Caco-2 (cell line): ENCODE results near the gene PSME1. TPM values are rescaled to one million over a fixed set of nuclear protein-coding genes. Genes with fewer than 3 reads are reported as not detected.

Source experiments
- BruUV-seq: library from RNA; stranded (reverse); fragments of 400-500 nt; replicated peaks from 2 replicates; lab custom pipeline; 2021; lab: Mats Ljungman, UMichigan
- CTCF ChIA-PET: fragments of 300-600 bp; sonication (Branson Sonifier 250); formaldehyde crosslinking; loops from one replicate; lab custom pipeline; 2022; ENCODE audit warnings: antibody characterized with exemption; lab: Charles Lee
- POLR2A ChIA-PET: fragments of 300-600 bp; sonication (Branson Sonifier 250); formaldehyde crosslinking; loops from one replicate; lab custom pipeline; 2022; ENCODE audit warnings: antibody characterized with exemption; lab: Charles Lee
- DNase-seq, 2 experiments: peaks; one replicate each; pipeline versions ENCODE4 v3.0.0 to v3.0.0-alpha.2; 2020 to 2022
- H3K27me3 ChIP-seq: replicated peaks from 2 replicates; pipeline ENCODE4 v1.6.0; 2011; ENCODE audit warnings: low read length; ENCODE audit not compliant: control insufficient read depth, insufficient read depth
- H3K36me3 ChIP-seq: 2 replicates; pipeline ENCODE4 v1.5.1; 2011; ENCODE audit warnings: low read length; ENCODE audit not compliant: control insufficient read depth, insufficient read depth
- H3K4me1 ChIP-seq: fragments of 250-450 bp; sonication (Bioruptor Pico); 2 replicates; pipeline ENCODE4 v1.5.1; 2020; ENCODE audit warnings: mild to moderate bottlenecking
- H3K4me3 ChIP-seq: 2 replicates; pipeline ENCODE4 v1.5.1; 2011; ENCODE audit warnings: low read depth, mild to moderate bottlenecking, control low read depth, low read length
- H3K9me3 ChIP-seq: fragments of 250-450 bp; sonication (Bioruptor Pico); 2 replicates; pipeline ENCODE4 v1.5.1; 2020; ENCODE audit warnings: mild to moderate bottlenecking, moderate library complexity
- H3K27ac Mint-ChIP-seq: one replicate; pipeline ENCODE4 v1.8.0; 2022; ENCODE audit warnings: mixed read lengths; ENCODE audit not compliant: unreplicated experiment
- H3K27me3 Mint-ChIP-seq: one replicate; pipeline ENCODE4 v1.8.0; 2022; ENCODE audit warnings: mixed read lengths; ENCODE audit not compliant: insufficient read depth, unreplicated experiment
- H3K36me3 Mint-ChIP-seq: one replicate; pipeline ENCODE4 v1.8.0; 2022; ENCODE audit warnings: mild to moderate bottlenecking, mixed read lengths; ENCODE audit not compliant: insufficient read depth, unreplicated experiment
- H3K4me1 Mint-ChIP-seq: one replicate; pipeline ENCODE4 v1.8.0; 2022; ENCODE audit warnings: low read depth, mixed read lengths; ENCODE audit not compliant: unreplicated experiment
- H3K4me3 Mint-ChIP-seq: one replicate; pipeline ENCODE4 v1.8.0; 2022; ENCODE audit warnings: mild to moderate bottlenecking, moderate library complexity, mixed read lengths; ENCODE audit not compliant: unreplicated experiment
- H3K9me3 Mint-ChIP-seq: one replicate; pipeline ENCODE4 v1.8.0; 2022; ENCODE audit warnings: mixed read lengths; ENCODE audit not compliant: unreplicated experiment
- CTCF ChIP-seq, 2 experiments: fragments of 200-600 bp in 1 of 2; IDR thresholded peaks; 1 replicate in 1 of 2; 2 replicates in 1 of 2; pipeline versions ENCODE4 v1.5.1 to v1.8.0; 2011 to 2022; ENCODE audit warnings: antibody characterized with exemption in 1 of 2, control low read depth in 1 of 2, inconsistent platforms in 1 of 2, low read depth in 1 of 2, low read length in 1 of 2, mild to moderate bottlenecking in 1 of 2, moderate library complexity in 1 of 2; ENCODE audit not compliant: insufficient read depth in 1 of 2, severe bottlenecking in 1 of 2, unreplicated experiment in 1 of 2
- intact Hi-C: fragments of 100-400 bp; cut with micrococcal nuclease; formaldehyde crosslinking; loops from one replicate; pipeline ENCODE4 v1.10.0; 2022; ENCODE audit not compliant: unreplicated experiment
- total RNA-seq: library from RNA; stranded (reverse); gene quantifications from 2 replicates; pipeline ENCODE4 v1.2.3, GENCODE V29; 2022

Gene PSME1
- total RNA-seq, 1 experiment from 2014 or later, result 141 TPM

- no peak overlapping the region for H3K4me3 ChIP-seq
- Mint-ChIP-seq H3K27ac (no peak overlapping the region), H3K9me3 (no peaks in the 10 kb centered on the region), H3K4me3 (no peak overlapping the region), H3K27me3 (no peaks in the 10 kb centered on the region), H3K36me3 (peaks cover 66% of the 10 kb centered on the region), H3K4me1 (peaks cover 4% of the 10 kb centered on the region)
- no peak for TF ChIP-seq CTCF (IDR thresholded peaks at IDR 0.05; ENCODE audit: insufficient read depth in 1 of 2, low read depth in 1 of 2, low read length in 1 of 2, severe bottlenecking in 1 of 2, unreplicated experiment in 1 of 2)
- BruUV-seq, result no TSS peak
- H3K9me3 ChIP-seq, result no peaks in the 10 kb centered on the region
- CTCF ChIA-PET, result interaction anchor here (1.3 kb wide), 1 partner anchor 11 kb away, joined by 5 read pairs; the partner anchor contains the start of gene IRF9
- no peak for DNase-seq
- POLR2A ChIA-PET, result no interaction called here
- intact Hi-C loops, result no loop called here
- peaks cover 6% of the 10 kb centered on the region for H3K4me1 ChIP-seq
- no peaks in the 10 kb centered on the region for H3K27me3 ChIP-seq
- H3K36me3 ChIP-seq, result peaks cover 4% of the 10 kb centered on the region; the same call in 1 of the 2 replicates
These were observed 14.6 kb downstream of the PSME1 start for GRCh38 chr14:24150567-24150966.

DNA sequence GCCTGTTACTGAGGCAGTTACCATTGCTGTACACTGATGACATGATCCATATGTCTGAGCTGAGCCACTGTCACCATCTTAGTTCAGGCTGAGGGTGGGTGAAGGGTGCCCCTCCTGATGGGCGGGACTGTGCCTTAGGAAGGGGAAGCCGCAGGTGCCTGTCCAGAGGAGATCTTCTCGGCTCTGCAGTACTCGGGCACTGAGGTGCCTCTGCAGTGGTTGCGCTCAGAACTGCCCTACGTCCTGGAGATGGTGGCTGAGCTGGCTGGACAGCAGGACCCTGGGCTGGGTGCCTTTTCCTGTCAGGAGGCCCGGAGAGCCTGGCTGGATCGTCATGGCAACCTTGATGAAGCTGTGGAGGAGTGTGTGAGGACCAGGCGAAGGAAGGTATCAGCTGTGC lies 15.0 kb downstream of the PSME1 start:
- peaks cover 69% of the 10 kb centered on the region for H3K36me3 Mint-ChIP-seq
- CTCF ChIA-PET, result no interaction called here

GRCh38 chr14:24151404-24152080 lies 15.5 kb downstream of the PSME1 start:
- Mint-ChIP-seq H3K36me3 (peaks cover 66% of the 10 kb centered on the region), H3K27ac (no peak overlapping the region), H3K9me3 (no peaks in the 10 kb centered on the region), H3K4me3 (no peak overlapping the region), H3K27me3 (no peaks in the 10 kb centered on the region), H3K4me1 (no peaks in the 10 kb centered on the region)
- Histone ChIP-seq H3K36me3 (peaks cover 4% of the 10 kb centered on the region; the same call in 1 of the 2 replicates), H3K9me3 (no peaks in the 10 kb centered on the region), H3K4me3 (no peak overlapping the region), H3K4me1 (peaks cover 6% of the 10 kb centered on the region), H3K27me3 (no peaks in the 10 kb centered on the region)
- no TSS peak for BruUV-seq
- POLR2A ChIA-PET, result interaction anchor here (1.0 kb wide), 1 partner anchor 11 kb away, joined by 5 read pairs; the partner anchor contains the start of gene EMC9
- DNase-seq, result no peak
- CTCF ChIA-PET, result interaction anchor here (0.6 kb wide), 1 partner anchor 38 kb away, joined by 3 read pairs; no protein-coding TSS in a partner anchor
- intact Hi-C loops, result no loop called here
- TF ChIP-seq CTCF (IDR thresholded peaks at IDR 0.05; ENCODE audit: insufficient read depth in 1 of 2, low read depth in 1 of 2, low read length in 1 of 2, severe bottlenecking in 1 of 2, unreplicated experiment in 1 of 2), result no peak

More for the DNA sequence above, 15.0 kb downstream of the PSME1 start:
- no TSS peak for BruUV-seq
- Mint-ChIP-seq H3K27ac (no peak overlapping the region), H3K27me3 (no peaks in the 10 kb centered on the region), H3K9me3 (no peaks in the 10 kb centered on the region), H3K4me1 (no peaks in the 10 kb centered on the region), H3K4me3 (no peak overlapping the region)
- peaks cover 6% of the 10 kb centered on the region for H3K4me1 ChIP-seq
- H3K4me3 ChIP-seq, result no peak overlapping the region
- DNase-seq, result no peak
- no peak for TF ChIP-seq CTCF (IDR thresholded peaks at IDR 0.05; ENCODE audit: insufficient read depth in 1 of 2, low read depth in 1 of 2, low read length in 1 of 2, severe bottlenecking in 1 of 2, unreplicated experiment in 1 of 2)
- H3K9me3 ChIP-seq, result no peaks in the 10 kb centered on the region
- H3K36me3 ChIP-seq, result peaks cover 4% of the 10 kb centered on the region; the same call in 1 of the 2 replicates
- intact Hi-C loops, result no loop called here
- no peaks in the 10 kb centered on the region for H3K27me3 ChIP-seq
- POLR2A ChIA-PET, result interaction anchor here (1.0 kb wide), 1 partner anchor 10 kb away, joined by 5 read pairs; the partner anchor contains the start of gene EMC9
